H1 (cell line): Measurements from ENCODE around the gene THTPA. TPM values are rescaled to one million over a fixed set of nuclear protein-coding genes. Genes with fewer than 3 reads are reported as not detected.
A peak's percentile ranks its signal among the peaks of the same experiment; 100 is the strongest.

Experiments used
- CTCF ChIA-PET: fragments of 300-600 bp; sonication (Branson Sonifier 250); formaldehyde crosslinking; loops from one replicate; lab custom pipeline; 2021; ENCODE audit not compliant: partially characterized antibody; lab: Charles Lee
- POLR2A ChIA-PET: fragments of 300-600 bp; sonication (Branson Sonifier 250); formaldehyde crosslinking; loops from one replicate; lab custom pipeline; 2021; ENCODE audit warnings: inconsistent platforms; ENCODE audit not compliant: partially characterized antibody; lab: Charles Lee
- DNase-seq, 2 experiments: peaks; one replicate each; pipeline versions ENCODE4 v3.0.0 to v3.0.0-alpha.2; 2010 to 2022; ENCODE audit warnings: low spot score in 2 of 2, low read depth in 1 of 2, mixed read lengths in 1 of 2
- FAIRE-seq: peaks from 2 replicates; lab custom pipeline; 2011; peaks lifted over from hg19 to GRCh38; lab: Jason Lieb, UNC
- H2AFZ ChIP-seq: 2 replicates; pipeline ENCODE4 v1.8.1; 2012; ENCODE audit warnings: low read length, inconsistent platforms
- H2AK5ac ChIP-seq: 2 replicates; pipeline ENCODE4 v1.6.1; 2013; ENCODE audit warnings: low read depth, low read length
- H2BK120ac ChIP-seq: replicated peaks from 2 replicates; pipeline ENCODE3; 2013; ENCODE audit warnings: low read depth, low read length, inconsistent platforms
- H2BK12ac ChIP-seq: 2 replicates; pipeline ENCODE4 v1.6.1; 2013; ENCODE audit warnings: low read depth, low read length
- H2BK15ac ChIP-seq: 2 replicates; pipeline ENCODE4 v1.6.1; 2013; ENCODE audit warnings: low read length
- H2BK20ac ChIP-seq: 2 replicates; pipeline ENCODE4 v1.6.1; 2013; ENCODE audit warnings: low read length
- H2BK5ac ChIP-seq: 2 replicates; pipeline ENCODE4 v1.6.1; 2013; ENCODE audit warnings: low read depth, low read length
- H3K14ac ChIP-seq: 2 replicates; pipeline ENCODE4 v1.6.1; 2013; ENCODE audit warnings: inconsistent platforms; ENCODE audit not compliant: insufficient read length
- H3K18ac ChIP-seq: 2 replicates; pipeline ENCODE4 v1.6.1; 2013; ENCODE audit warnings: low read length; ENCODE audit errors: extremely low read depth
- H3K23ac ChIP-seq: 2 replicates; pipeline ENCODE4 v1.6.1; 2013; ENCODE audit warnings: inconsistent platforms; ENCODE audit not compliant: insufficient read length
- H3K23me2 ChIP-seq: 2 replicates; pipeline ENCODE4 v1.6.1; 2013; ENCODE audit warnings: low read depth, low read length
- H3K27ac ChIP-seq: 2 replicates; pipeline ENCODE4 v1.6.1; 2011; ENCODE audit warnings: low read depth, low read length, inconsistent platforms
- H3K27me3 ChIP-seq, 4 experiments: replicated peaks in 1 of 4; 1 replicate in 1 of 4; 2 replicates in 3 of 4; pipeline versions ENCODE4 v1.6.1 to v1.8.1; 2011 to 2013; ENCODE audit warnings: low read length in 3 of 4, mild to moderate bottlenecking in 3 of 4, inconsistent platforms in 2 of 4, mixed read lengths in 2 of 4, moderate library complexity in 1 of 4; ENCODE audit not compliant: control insufficient read depth in 3 of 4, insufficient read depth in 3 of 4; ENCODE audit errors: extremely low read depth in 1 of 4
- H3K36me3 ChIP-seq, 4 experiments: 2 replicates each; pipeline versions ENCODE4 v1.6.1 to v1.8.1; 2011 to 2013; ENCODE audit warnings: mild to moderate bottlenecking in 4 of 4, low read length in 3 of 4, moderate library complexity in 2 of 4, control low read depth in 1 of 4, inconsistent platforms in 1 of 4; ENCODE audit not compliant: insufficient read depth in 4 of 4, control insufficient read depth in 2 of 4
- H3K4ac ChIP-seq: replicated peaks from 2 replicates; pipeline ENCODE3; 2013; ENCODE audit warnings: low read length, low read depth, mixed read lengths, inconsistent platforms; ENCODE audit not compliant: insufficient read length
- H3K4me1 ChIP-seq, 4 experiments: replicated peaks in 1 of 4; 1 replicate in 1 of 4; 2 replicates in 3 of 4; pipeline versions ENCODE4 v1.6.1 to v1.8.1; 2011 to 2013; ENCODE audit warnings: low read length in 3 of 4, inconsistent platforms in 2 of 4, mixed read lengths in 1 of 4; ENCODE audit not compliant: insufficient read depth in 4 of 4, control insufficient read depth in 3 of 4
- H3K4me2 ChIP-seq, 2 experiments: 2 replicates each; pipeline versions ENCODE4 v1.6.1 to v1.8.1; 2011 to 2013; ENCODE audit warnings: low read depth in 2 of 2, low read length in 2 of 2, control low read depth in 1 of 2, inconsistent platforms in 1 of 2, mild to moderate bottlenecking in 1 of 2; ENCODE audit not compliant: insufficient read depth in 1 of 2
- H3K4me3 ChIP-seq, 4 experiments: fragments of 200-600, 300-600 bp in 1 of 4; sonication (generic), shearing (Covaris generic), sonication (Bioruptor Twin) in 1 of 4; 2 replicates each; pipeline versions ENCODE4 v1.5.1 to v1.8.1; 2011 to 2016; ENCODE audit warnings: low read length in 4 of 4, low read depth in 3 of 4, control low read depth in 2 of 4, inconsistent platforms in 2 of 4, mild to moderate bottlenecking in 2 of 4, mixed read lengths in 1 of 4, moderate library complexity in 1 of 4; ENCODE audit not compliant: insufficient read depth in 2 of 4; ENCODE audit errors: extremely low read depth in 1 of 4
- H3K56ac ChIP-seq: replicated peaks from 2 replicates; pipeline ENCODE3; 2013; ENCODE audit warnings: low read depth, mild to moderate bottlenecking, mixed read lengths, low read length, inconsistent platforms; ENCODE audit not compliant: insufficient read length
- H3K79me1 ChIP-seq: 2 replicates; pipeline ENCODE4 v1.6.1; 2013; ENCODE audit warnings: low read depth, low read length, control low read depth
- H3K79me2 ChIP-seq, 2 experiments: 2 replicates each; pipeline versions ENCODE4 v1.6.1 to v1.8.1; 2012 to 2013; ENCODE audit warnings: low read length in 2 of 2, mild to moderate bottlenecking in 2 of 2, inconsistent platforms in 1 of 2; ENCODE audit not compliant: insufficient read depth in 2 of 2, control insufficient read depth in 1 of 2
- H3K9ac ChIP-seq, 4 experiments: replicated peaks in 1 of 4; 1 replicate in 1 of 4; 2 replicates in 3 of 4; pipeline versions ENCODE4 v1.6.1 to v1.8.1; 2011 to 2013; ENCODE audit warnings: low read depth in 3 of 4, low read length in 3 of 4, control low read depth in 2 of 4, mild to moderate bottlenecking in 2 of 4, moderate library complexity in 2 of 4, inconsistent platforms in 1 of 4; ENCODE audit errors: extremely low read depth in 1 of 4
- H3K9me3 ChIP-seq, 2 experiments: 2 replicates each; pipeline versions ENCODE4 v1.6.1 to v1.8.1; 2012 to 2013; ENCODE audit warnings: mild to moderate bottlenecking in 2 of 2, moderate library complexity in 2 of 2, control low read depth in 1 of 2, inconsistent platforms in 1 of 2, low read depth in 1 of 2, low read length in 1 of 2, mixed read lengths in 1 of 2; ENCODE audit not compliant: insufficient read depth in 2 of 2
- H4K20me1 ChIP-seq, 2 experiments: replicated peaks in 1 of 2; 2 replicates each; pipeline versions ENCODE3 to v1.8.1; 2011 to 2013; ENCODE audit warnings: inconsistent platforms in 2 of 2, low read length in 2 of 2, mild to moderate bottlenecking in 1 of 2; ENCODE audit not compliant: insufficient read depth in 2 of 2, control insufficient read depth in 1 of 2
- H4K5ac ChIP-seq: 2 replicates; pipeline ENCODE4 v1.6.1; 2013; ENCODE audit warnings: low read length, low read depth, mixed read lengths, inconsistent platforms; ENCODE audit not compliant: insufficient read length
- H4K8ac ChIP-seq: 2 replicates; pipeline ENCODE4 v1.8.0; 2013; ENCODE audit warnings: mild to moderate bottlenecking, moderate library complexity, low read length, inconsistent platforms; ENCODE audit not compliant: insufficient read depth; ENCODE audit errors: extremely low read depth
- H4K91ac ChIP-seq: replicated peaks from 2 replicates; pipeline ENCODE3; 2013; ENCODE audit warnings: low read length, mixed read lengths, inconsistent platforms; ENCODE audit not compliant: insufficient read length
- ATF3 ChIP-seq: IDR thresholded peaks from 2 replicates; pipeline ENCODE4 v1.6.1; 2011; ENCODE audit warnings: low read depth, mild to moderate bottlenecking, low read length; ENCODE audit not compliant: insufficient read depth
- CHD2 ChIP-seq: IDR thresholded peaks from 2 replicates; pipeline ENCODE4 v1.6.1; 2012; ENCODE audit warnings: low read length, improper control_type of control experiment
- CTBP2 ChIP-seq: IDR thresholded peaks from 2 replicates; pipeline ENCODE4 v1.7.0; 2011; ENCODE audit warnings: borderline replicate concordance, mild to moderate bottlenecking, moderate library complexity, mixed read lengths, low read length; ENCODE audit not compliant: insufficient read depth, insufficient read length
- KDM1A ChIP-seq: fragments of 200-600, 300-600 bp; sonication (generic); IDR thresholded peaks from 2 replicates; pipeline ENCODE4 v1.7.1; 2016; ENCODE audit warnings: mild to moderate bottlenecking, low read length, borderline replicate concordance
- RFX5 ChIP-seq: IDR thresholded peaks from 2 replicates; pipeline ENCODE4 v1.6.1; 2011; ENCODE audit warnings: low read depth, low read length, improper control_type of control experiment, borderline replicate concordance
- RXRA ChIP-seq: IDR thresholded peaks from 2 replicates; pipeline ENCODE4 v1.6.1; 2011; ENCODE audit warnings: low read depth, mild to moderate bottlenecking, low read length, moderate library complexity; ENCODE audit not compliant: insufficient read depth
- SIX5 ChIP-seq: IDR thresholded peaks from 2 replicates; pipeline ENCODE4 v1.6.1; 2011; ENCODE audit warnings: mild to moderate bottlenecking, low read depth, low read length
- USF2 ChIP-seq: IDR thresholded peaks from 2 replicates; pipeline ENCODE4 v1.6.1; 2011; ENCODE audit warnings: low read length, improper control_type of control experiment
- WGBS, 2 experiments: shearing (Covaris generic) in 1 of 2; methylation state at CpG; one replicate each; pipeline versions ENCODE4 v1.1.6 to v1.1.7; 2013 to 2015; ENCODE audit warnings: low lambda C conversion rate in 2 of 2, mixed read lengths in 2 of 2, inconsistent platforms in 1 of 2, low coverage in 1 of 2, missing lambda C conversion rate in 1 of 2; ENCODE audit not compliant: insufficient replicate concordance in 2 of 2, insufficient coverage in 1 of 2, insufficient read length in 1 of 2; ENCODE audit errors: extremely low coverage in 1 of 2, missing lambda C conversion rate in 1 of 2; 5-methylcytosine and 5-hydroxymethylcytosine counted together
- polyA plus RNA-seq, 7 experiments: library from polyadenylated mRNA; depleted of rRNA in 3 of 7; stranded (reverse) in 5 of 7; unstranded in 2 of 7; fragments of >200 nt in 5 of 7; fragments of 200-250 nt in 2 of 7; gene quantifications; 1 replicate in 5 of 7; 2 replicates in 1 of 7; 4 replicates in 1 of 7; pipeline versions ENCODE4 v1.2.1 to v1.2.3, GENCODE V29; 2011 to 2013; ENCODE audit warnings: missing spikeins in 2 of 7, mixed read lengths in 2 of 7
- total RNA-seq: library from RNA; stranded (reverse); fragmentation: NEBNext Ultra II Directional; extraction: Animal tissue kit (Norgen Biotek cat#: 25700); gene quantifications from 2 replicates; pipeline ENCODE4 v1.2.1, GENCODE V29; 2021

THTPA gene
- total and polyA plus RNA-seq, 2 of the 8 experiments (the other 6 are each of a cell fraction or from before 2014, with no cell fraction given): 16.6 to 19.0 TPM

GRCh38 chr14:23579311-23579630 lies 23.2 kb downstream of the THTPA start:
- Histone ChIP-seq H3K14ac (no peak overlapping the region), H3K23ac (no peak overlapping the region), H3K9me3 (no peaks in the 10 kb centered on the region), H3K4me1 (peaks cover 5 to 15% (median 9%) of the 10 kb centered on the region in 4 experiments; a peak in 6 of 7 replicates), H2BK120ac (no peak overlapping the region), H4K20me1 (peaks cover 6 to 7% of the 10 kb centered on the region in 2 experiments), H3K4ac (no peak overlapping the region), H4K8ac (no peak overlapping the region), H2AFZ (no peak overlapping the region), H2BK20ac (0 out of 2 replicates have a peak overlapping the region, but pooled peaks have one; percentile 9), H2BK12ac (0 out of 2 replicates have a peak overlapping the region, but pooled peaks have one; percentile 18), H4K5ac (no peak overlapping the region), H3K36me3 (peaks cover 0 to 4% (median 0%) of the 10 kb centered on the region in 4 experiments; a peak in 1 of 8 replicates), H3K4me3 (peak overlapping the region in 2 of 4 experiments; percentile 3 to 93; a peak in 2 of 8 replicates), H3K9ac (peak overlapping the region in 1 of 4 experiments; percentile 7; a peak in 1 of 7 replicates), H3K18ac (no peak overlapping the region), H3K4me2 (peak overlapping the region; percentile 70 to 88), H3K56ac (no peak overlapping the region), H2BK15ac (no peak overlapping the region; the same call in 1 of the 2 replicates), H4K91ac (peak overlapping the region; percentile 6), H3K27me3 (peaks cover 17 to 29% (median 25%) of the 10 kb centered on the region in 4 experiments), H3K79me2 (no peaks in the 10 kb centered on the region), H2BK5ac (peak overlapping the region; percentile 40; the same call in 1 of the 2 replicates), H2AK5ac (0 out of 2 replicates have a peak overlapping the region, but pooled peaks have one; percentile 45), H3K27ac (no peak overlapping the region), H3K23me2 (peaks cover 19% of the 10 kb centered on the region; the same call in 1 of the 2 replicates), H3K79me1 (no peaks in the 10 kb centered on the region)
- no peak for TF ChIP-seq CTBP2
- TF ChIP-seq KDM1A: no peak
- no peak for TF ChIP-seq USF2
- no peak for TF ChIP-seq ATF3
- no peak for TF ChIP-seq RFX5
- no peak for TF ChIP-seq SIX5
- TF ChIP-seq RXRA: no peak
- no peak for TF ChIP-seq CHD2
- FAIRE-seq (no peak), DNase-seq (peak in 1 of 2 experiments; percentile 50)
- CTCF ChIA-PET: interaction anchor here (0.6 to 1.7 kb wide), 3 partner anchors 8 to 352 kb away, joined by 3 to 6 read pairs (median 4); no protein-coding TSS in a partner anchor
- POLR2A ChIA-PET: interaction anchor here (1.2 to 3.8 kb wide), 4 partner anchors 10 to 473 kb away, joined by 4 to 11 read pairs (median 6); partner anchors contain the start of gene CARMIL3
- 75% methylated on average over 3 of the region's 3 CpGs; no CpG with 5 or more reads in 1 of the 2 experiments for WGBS, 2 experiments
